HCT116 (cell line): ENCODE results near the gene METTL25. TPM values are rescaled to one million over a fixed set of nuclear protein-coding genes. Genes with fewer than 3 reads are reported as not detected.

Experiments used
- ATAC-seq: fragments of 200-7000 bp; cut with Tn5 transposase; 2 replicates; pipeline ENCODE4 v1.9.1; 2020; ENCODE audit warnings: mild to moderate bottlenecking, moderate library complexity
- BruUV-seq: library from RNA; stranded (reverse); fragments of 400-500 nt; replicated peaks from 2 replicates; lab custom pipeline; 2021; lab: Mats Ljungman, UMichigan
- CTCF ChIA-PET: fragments of 300-600 bp; sonication (Branson Sonifier 250); formaldehyde crosslinking; loops from one replicate; lab custom pipeline; 2021; ENCODE audit warnings: antibody characterized with exemption; lab: Charles Lee
- POLR2A ChIA-PET: fragments of 300-600, 350-600 bp; sonication (Branson Sonifier 250); formaldehyde crosslinking; loops from one replicate; lab custom pipeline; 2021; ENCODE audit warnings: antibody characterized with exemption; lab: Charles Lee
- RAD21 ChIA-PET, 2 experiments: fragments of 300-600 bp; sonication (Branson Sonifier 250); formaldehyde crosslinking; loops; one replicate each; lab custom pipeline; 2023; ENCODE audit warnings: low total read pairs in 2 of 2; ENCODE audit not compliant: uncharacterized antibody in 2 of 2, unreplicated experiment in 2 of 2, low non-redundant PET in 1 of 2; lab: Charles Lee
- DNase-seq: peaks from one replicate; pipeline ENCODE4 v3.0.0-alpha.2; 2010; ENCODE audit warnings: low read depth, low spot score
- H2AFZ ChIP-seq: fragments of 200-600 bp; shearing (Covaris generic), sonication (generic); 2 replicates; pipeline ENCODE4 v1.6.1; 2017; ENCODE audit warnings: low read depth, mixed run types, mixed read lengths, antibody characterized with exemption, low read length; ENCODE audit not compliant: poor library complexity, severe bottlenecking
- H3K27ac ChIP-seq: 2 replicates; pipeline ENCODE4 v1.5.1; 2012; ENCODE audit warnings: low read depth, low read length
- H3K27me3 ChIP-seq: fragments of 200-600 bp; sonication (generic); 2 replicates; pipeline ENCODE4 v1.6.1; 2016; ENCODE audit warnings: mixed run types, low read length, mixed read lengths; ENCODE audit not compliant: insufficient read depth
- H3K36me3 ChIP-seq, 2 experiments: fragments of 200-500 bp in 1 of 2; fragments of 200-600 bp in 1 of 2; sonication (Bioruptor generic) in 1 of 2; sonication (generic) in 1 of 2; 2 replicates each; pipeline versions ENCODE4 v1.5.1 to v1.6.1; 2014 to 2016; ENCODE audit warnings: low read length in 2 of 2, inconsistent platforms in 1 of 2, mixed read lengths in 1 of 2, mixed run types in 1 of 2; ENCODE audit not compliant: insufficient read depth in 2 of 2, control insufficient read depth in 1 of 2
- H3K4me1 ChIP-seq, 2 experiments: fragments of 200-600 bp in 1 of 2; sonication (generic) in 1 of 2; 2 replicates each; pipeline versions ENCODE4 v1.5.1 to v1.6.1; 2012 to 2017; ENCODE audit warnings: low read length in 2 of 2, inconsistent platforms in 1 of 2, mild to moderate bottlenecking in 1 of 2, mixed read lengths in 1 of 2, mixed run types in 1 of 2, moderate library complexity in 1 of 2; ENCODE audit not compliant: insufficient read depth in 2 of 2, control insufficient read depth in 1 of 2
- H3K4me2 ChIP-seq: fragments of 200-600 bp; sonication (generic); 2 replicates; pipeline ENCODE4 v1.6.1; 2017; ENCODE audit warnings: mixed run types, low read length, mixed read lengths
- H3K4me3 ChIP-seq, 2 experiments: fragments of 200-600 bp in 1 of 2; sonication (generic) in 1 of 2; replicated peaks in 1 of 2; 2 replicates each; pipeline ENCODE4 v1.5.1; 2011 to 2016; ENCODE audit warnings: low read length in 2 of 2, control low read depth in 1 of 2, low read depth in 1 of 2, mild to moderate bottlenecking in 1 of 2, mixed read lengths in 1 of 2, mixed run types in 1 of 2
- H3K79me2 ChIP-seq: fragments of 200-600 bp; sonication (generic); 2 replicates; pipeline ENCODE4 v1.6.1; 2017; ENCODE audit warnings: mild to moderate bottlenecking, mixed run types, low read length, moderate library complexity, mixed read lengths; ENCODE audit not compliant: insufficient read depth
- H3K9ac ChIP-seq: fragments of 200-600 bp; sonication (generic); 2 replicates; pipeline ENCODE4 v1.6.1; 2016; ENCODE audit warnings: low read length, mixed read lengths
- H3K9me2 ChIP-seq: fragments of 200-600 bp; sonication (generic), shearing (Covaris generic); 2 replicates; pipeline ENCODE4 v1.6.1; 2017; ENCODE audit warnings: mixed run types, mild to moderate bottlenecking, moderate library complexity; ENCODE audit not compliant: insufficient read depth
- H3K9me3 ChIP-seq, 2 experiments: fragments of 200-500 bp in 1 of 2; fragments of 200-600 bp in 1 of 2; sonication (Bioruptor generic) in 1 of 2; sonication (generic) in 1 of 2; 2 replicates each; pipeline ENCODE4 v1.6.1; 2014 to 2017; ENCODE audit warnings: low read length in 2 of 2, mixed read lengths in 2 of 2, inconsistent platforms in 1 of 2, low read depth in 1 of 2, mild to moderate bottlenecking in 1 of 2, mixed run types in 1 of 2, moderate library complexity in 1 of 2; ENCODE audit not compliant: control insufficient read depth in 1 of 2, insufficient read depth in 1 of 2
- H4K20me1 ChIP-seq: fragments of 200-600 bp; sonication (generic), shearing (Covaris generic); 2 replicates; pipeline ENCODE4 v1.6.1; 2017; ENCODE audit warnings: mixed run types, mild to moderate bottlenecking, moderate library complexity; ENCODE audit not compliant: insufficient read depth
- ATF3 ChIP-seq: IDR thresholded peaks from 2 replicates; pipeline ENCODE4 v1.6.1; 2012
- CBX3 ChIP-seq: IDR thresholded peaks from 2 replicates; pipeline ENCODE4 v1.6.1; 2012; ENCODE audit warnings: low read depth
- CTCF ChIP-seq, 3 experiments: fragments of 200-600 bp in 1 of 3; sonication (generic) in 1 of 3; IDR thresholded peaks in 2 of 3; conservative IDR thresholded peaks in 1 of 3; 2 replicates each; pipeline ENCODE4 v1.5.1; 2012 to 2017; ENCODE audit warnings: low read depth in 2 of 3, low read length in 2 of 3, antibody characterized with exemption in 1 of 3, borderline replicate concordance in 1 of 3, control low read depth in 1 of 3, mild to moderate bottlenecking in 1 of 3, mixed read lengths in 1 of 3, mixed run types in 1 of 3, moderate library complexity in 1 of 3; ENCODE audit not compliant: insufficient read depth in 1 of 3
- EGR1 ChIP-seq: IDR thresholded peaks from 2 replicates; pipeline ENCODE4 v1.6.1; 2012; ENCODE audit warnings: low read depth
- ELF1 ChIP-seq: IDR thresholded peaks from 2 replicates; pipeline ENCODE4 v1.6.1; 2012; ENCODE audit warnings: low read depth, borderline replicate concordance
- JUND ChIP-seq: IDR thresholded peaks from 2 replicates; pipeline ENCODE4 v1.6.1; 2012
- MAX ChIP-seq: IDR thresholded peaks from 2 replicates; pipeline ENCODE4 v1.6.1; 2012
- POLR2A ChIP-seq: IDR thresholded peaks from 2 replicates; pipeline ENCODE4 v1.7.0; 2011; ENCODE audit warnings: borderline replicate concordance; ENCODE audit not compliant: insufficient read depth, insufficient read length; ENCODE audit errors: extremely low read depth
- RAD21 ChIP-seq: IDR thresholded peaks from 2 replicates; pipeline ENCODE4 v1.6.1; 2012; ENCODE audit warnings: low read depth, mild to moderate bottlenecking
- SP1 ChIP-seq: IDR thresholded peaks from 2 replicates; pipeline ENCODE4 v1.6.1; 2012; ENCODE audit warnings: low read depth
- TCF7L2 ChIP-seq: IDR thresholded peaks from 2 replicates; pipeline ENCODE4 v1.7.0; 2011; ENCODE audit warnings: borderline replicate concordance, inconsistent platforms; ENCODE audit not compliant: insufficient read depth, insufficient read length; ENCODE audit errors: extremely low read depth
- ZBTB33 ChIP-seq: IDR thresholded peaks from 2 replicates; pipeline ENCODE4 v1.6.1; 2011; ENCODE audit warnings: mild to moderate bottlenecking, low read length, moderate library complexity; ENCODE audit not compliant: insufficient replicate concordance; ENCODE audit errors: extremely low read depth
- ZFX ChIP-seq: fragments of 450-650 bp; IDR thresholded peaks from 2 replicates; pipeline ENCODE4 v1.6.1; 2017
- ZNF274 ChIP-seq: fragments of 200-500 bp; sonication (Bioruptor generic); IDR thresholded peaks from 2 replicates; pipeline ENCODE4 v1.6.1; 2014; ENCODE audit warnings: mild to moderate bottlenecking, low read depth, low read length, inconsistent platforms
- intact Hi-C: fragments of 100-400 bp; cut with micrococcal nuclease; formaldehyde crosslinking; loops from 2 replicates; pipeline ENCODE4 v1.10.0; 2022
- total RNA-seq: library from RNA; stranded (reverse); gene quantifications from one replicate; pipeline ENCODE4 v1.2.1, GENCODE V29; 2021; ENCODE audit not compliant: unreplicated experiment

The METTL25 gene
- total RNA-seq, 1 experiment from 2014 or later = 4.4 TPM

- CTCF ChIA-PET = interaction anchor here (1.0 kb wide), 1 partner anchor 685 kb away, joined by 3 read pairs; no protein-coding TSS in a partner anchor
These were observed 28.8 kb upstream of the METTL25 start for GRCh38 chr12:82329508-82329907.

GRCh38 chr12:82350161-82350560 lies 8.2 kb upstream of the METTL25 start:
- intact Hi-C loops = loop anchor here (10.0 kb wide), 1 partner anchor 275 kb away; no protein-coding TSS in a partner anchor
- no peaks in the 10 kb centered on the region for H3K9me2 ChIP-seq
- peaks cover 20 to 26% of the 10 kb centered on the region in 2 experiments for H3K36me3 ChIP-seq
- no TSS peak for BruUV-seq
- H3K27ac ChIP-seq = no peak overlapping the region
- no peaks in the 10 kb centered on the region for H3K4me1 ChIP-seq
- no peak overlapping the region for H3K4me2 ChIP-seq
- H3K27me3 ChIP-seq = no peaks in the 10 kb centered on the region
- H4K20me1 ChIP-seq = no peaks in the 10 kb centered on the region
- H3K79me2 ChIP-seq = peaks cover 15% of the 10 kb centered on the region
- H2AFZ ChIP-seq = no peak overlapping the region
- POLR2A ChIA-PET = no interaction called here
- DNase-seq = no peak
- TF ChIP-seq EGR1 (no peak), RAD21 (no peak), ATF3 (no peak), CBX3 (no peak), TCF7L2 (no peak), CTCF (IDR thresholded peaks at IDR 0.05 in 2 of 3, conservative IDR thresholded peaks at IDR 0.05 in 1 of 3; ENCODE audit: borderline replicate concordance in 1 of 3, insufficient read depth in 1 of 3, low read depth in 2 of 3, low read length in 2 of 3) (no peak), JUND (no peak), ZNF274 (no peak), ELF1 (no peak), POLR2A (no peak), MAX (no peak), SP1 (no peak)
- ATAC-seq = no peak
- no peak overlapping the region for H3K9ac ChIP-seq
- CTCF ChIA-PET = interaction anchor here (0.6 kb wide), 1 partner anchor 8 kb away, joined by 3 read pairs; the partner anchor contains the start of genes CCDC59 and METTL25
- no peak overlapping the region for H3K4me3 ChIP-seq
- H3K9me3 ChIP-seq = no peaks in the 10 kb centered on the region
- RAD21 ChIA-PET = no interaction called here

More at GRCh38 chr12:82329508-82329907, 28.8 kb upstream of the METTL25 start:
- POLR2A ChIA-PET = no interaction called here
- no peak overlapping the region for H3K4me2 ChIP-seq
- no peaks in the 10 kb centered on the region for H4K20me1 ChIP-seq
- no peak overlapping the region for H3K9ac ChIP-seq
- RAD21 ChIA-PET = no interaction called here
- BruUV-seq = no TSS peak
- no peak overlapping the region for H3K4me3 ChIP-seq
- DNase-seq = no peak
- H3K9me2 ChIP-seq = no peaks in the 10 kb centered on the region
- TF ChIP-seq ZBTB33 (no peak), ZNF274 (no peak), ZFX (no peak)
- intact Hi-C loops = no loop called here
- H3K27ac ChIP-seq = no peak overlapping the region
- no peaks in the 10 kb centered on the region for H3K36me3 ChIP-seq
- H3K4me1 ChIP-seq = no peaks in the 10 kb centered on the region
- H2AFZ ChIP-seq = peak overlapping the region; percentile 15
- H3K79me2 ChIP-seq = no peaks in the 10 kb centered on the region
- no peaks in the 10 kb centered on the region for H3K27me3 ChIP-seq
- ATAC-seq = no peak
- H3K9me3 ChIP-seq = no peaks in the 10 kb centered on the region
